Activated CD8-positive, alpha-beta memory T cell treated with anti-CD3 and anti-CD28 coated beads for 1 hour (primary cell): Measurements from ENCODE around the gene STMN1.
"Not testable (repeated sequence)": the region's sequence is repeated elsewhere in the genome, so short reads cannot be mapped to it uniquely, and the experiment has no call there.

Experiments used
- DNase-seq, 2 donors: peaks; one replicate each; pipeline ENCODE4 v3.0.0-alpha.2; 2020; ENCODE audit warnings: low read depth in 1 of 2; ENCODE audit errors: extremely low read depth in 1 of 2

Gene STMN1

GRCh38 chr1:25905680-25906643, at the start of gene STMN1:
TSS of gene STMN1 (minus strand) at chr1:25906419. CDS start at chr1:25904676, 1,743 bp downstream.
- DNase-seq: peak; percentile 52 to 84

GRCh38 chr1:25955553-25955952, 49.3 kb upstream of the STMN1 start:
- no peak for DNase-seq

GRCh38 chr1:25954282-25954938, 48.2 kb upstream of the STMN1 start:
- no peak for DNase-seq

- DNase-seq: no peak
Measured at GRCh38 chr1:25952841-25953401, 46.7 kb upstream of the STMN1 start.

DNA sequence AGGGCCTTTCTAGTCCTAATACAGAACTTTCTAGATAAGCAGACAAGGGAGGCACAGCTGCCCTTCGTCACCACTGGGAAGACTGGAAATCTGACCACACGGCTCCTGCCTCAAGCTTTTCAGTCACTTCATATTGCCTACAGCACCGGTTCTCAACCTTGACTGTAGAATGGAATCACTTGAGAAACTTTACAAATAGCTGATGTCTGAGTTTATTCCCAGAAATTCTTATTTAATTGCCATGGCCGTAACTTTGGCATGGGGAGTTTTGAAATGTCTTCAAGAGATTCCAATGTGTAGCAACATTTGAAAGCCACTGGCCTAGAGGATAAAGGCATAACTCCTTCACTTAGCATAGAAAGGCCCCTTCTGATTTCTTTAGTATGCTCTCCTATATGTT, 42.4 kb upstream of the STMN1 start:
- no peak for DNase-seq

DNA sequence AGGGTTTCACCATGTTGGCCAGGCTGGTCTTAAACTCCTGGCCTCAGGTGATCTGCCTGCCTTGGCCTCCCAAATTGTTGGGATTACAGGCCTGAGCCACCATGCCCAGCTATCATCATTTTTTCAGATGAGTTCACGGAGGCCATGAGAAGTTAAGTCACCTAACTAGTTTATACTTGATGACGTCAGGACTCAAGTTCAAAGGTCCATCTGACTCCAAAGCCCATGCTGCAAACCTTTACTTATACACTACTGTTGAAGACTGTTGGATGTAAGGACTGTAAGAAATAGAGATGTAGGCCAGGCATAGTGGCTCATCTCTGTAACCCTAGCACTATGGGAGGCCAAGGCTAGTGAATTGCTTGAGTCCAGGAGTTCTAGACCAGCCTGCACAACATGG, 40.8 kb upstream of the STMN1 start:
- no peak for DNase-seq

DNA sequence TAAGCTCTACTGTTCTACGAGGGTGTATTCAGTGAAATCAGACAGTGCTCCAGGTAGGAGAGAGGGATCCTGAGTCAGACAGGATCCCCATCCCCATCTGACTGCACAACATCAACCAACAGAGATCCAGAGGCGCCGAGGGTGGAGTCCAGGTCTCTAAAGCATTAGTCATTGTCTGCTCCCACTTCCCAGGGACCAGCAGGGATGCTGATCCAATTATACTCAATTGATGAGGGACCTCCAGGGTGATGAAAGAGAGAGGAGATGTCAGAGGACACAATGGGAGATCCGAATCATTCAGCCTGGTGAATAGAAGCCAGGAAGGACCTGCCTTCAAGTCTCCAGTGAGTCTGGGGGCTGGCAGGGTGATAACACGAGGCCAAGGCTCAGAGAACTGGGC, 39.5 kb upstream of the STMN1 start:
- DNase-seq: no peak

DNA sequence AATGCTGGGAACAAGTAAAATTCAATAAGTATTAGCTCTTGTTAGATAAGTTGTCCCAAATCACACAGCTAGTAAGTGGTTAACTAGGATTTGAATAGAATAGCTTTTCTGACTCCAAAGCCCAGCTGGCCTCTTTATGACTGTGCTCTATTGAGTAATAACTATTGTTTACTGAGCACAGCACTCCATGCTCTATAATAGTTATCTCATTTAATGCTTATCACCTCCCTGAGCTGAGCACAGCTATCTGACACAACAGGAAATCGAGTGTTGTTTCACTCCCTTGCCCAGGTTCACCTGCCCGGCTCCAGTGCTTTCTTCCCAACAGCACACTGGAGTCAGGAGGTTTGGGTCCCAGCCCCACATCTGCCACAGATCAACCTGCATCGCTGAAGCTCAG, 38.8 kb upstream of the STMN1 start:
- DNase-seq: no peak

- DNase-seq: not testable (repeated sequence)
Measured at GRCh38 chr1:25943511-25943910, 37.3 kb upstream of the STMN1 start.

DNA sequence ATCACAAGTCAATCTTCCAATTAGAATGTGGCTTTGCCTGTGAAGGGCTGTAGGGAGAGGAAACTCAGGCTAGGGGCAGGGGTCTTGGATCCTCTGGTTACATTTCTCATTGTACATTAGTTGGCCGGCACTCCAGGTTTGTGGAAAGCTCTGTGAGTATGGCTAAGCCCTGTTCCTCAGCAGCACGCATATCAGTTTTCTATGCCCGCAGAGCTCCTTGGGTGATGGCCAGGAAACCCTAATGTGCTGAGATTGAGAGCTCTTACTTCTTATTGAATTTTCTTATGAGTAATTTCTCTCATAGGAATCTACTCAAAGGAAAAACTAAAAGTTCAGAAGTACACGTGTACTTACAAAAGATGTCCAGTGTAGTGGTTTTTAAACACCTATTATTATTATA, 30.7 kb upstream of the STMN1 start:
- DNase-seq: no peak

GRCh38 chr1:25933479-25934365, 27.5 kb upstream of the STMN1 start:
- DNase-seq: no peak

DNA sequence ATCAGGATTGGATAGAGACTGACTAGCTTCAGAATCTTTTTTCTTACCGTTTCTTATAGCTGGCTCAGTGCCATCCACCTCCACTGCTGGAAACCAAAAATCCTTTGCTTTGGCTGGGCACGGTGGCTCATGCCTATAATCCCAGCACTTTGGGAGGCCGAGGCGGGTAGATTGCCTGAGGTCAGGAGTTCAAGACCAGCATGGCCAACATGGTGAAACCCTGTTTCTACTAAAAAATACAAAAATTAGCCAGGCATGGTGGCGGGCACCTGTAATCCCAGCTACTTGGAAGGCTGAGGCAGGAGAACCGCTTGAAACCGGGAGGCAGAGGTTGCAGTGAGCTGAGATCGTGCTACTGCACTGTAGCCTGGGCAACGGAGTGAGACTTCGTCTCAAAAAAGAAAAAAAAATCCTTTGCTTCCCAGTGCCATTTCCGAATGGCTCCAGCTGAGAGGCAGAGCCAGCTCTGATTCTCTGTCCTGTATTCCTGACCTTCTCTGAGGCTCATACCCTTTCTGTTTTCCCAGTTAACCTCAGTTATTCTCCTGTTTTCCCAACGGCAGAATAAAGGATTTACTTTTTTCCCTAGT, 26.7 kb upstream of the STMN1 start:
- DNase-seq: not testable (repeated sequence)

DNA sequence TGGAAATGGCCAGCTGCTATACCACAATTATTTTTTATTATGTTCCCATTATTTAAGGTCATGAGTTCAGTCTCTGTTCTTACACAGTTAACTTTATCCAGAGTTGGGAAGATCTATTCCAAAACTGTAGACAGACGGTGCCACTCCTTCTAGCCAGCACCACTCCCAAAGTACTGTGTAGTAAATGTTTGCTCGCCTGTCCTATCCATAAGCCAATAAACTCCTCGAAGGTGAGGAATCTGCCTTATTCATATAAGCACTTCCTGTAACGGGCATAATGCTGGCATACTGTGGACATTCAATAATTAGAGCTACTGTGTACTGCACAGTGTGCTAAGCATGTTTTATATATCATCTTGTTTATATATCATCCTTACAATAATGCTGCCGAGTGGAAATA, 26.1 kb upstream of the STMN1 start:
- no peak for DNase-seq

GRCh38 chr1:25929016-25929415, 22.8 kb upstream of the STMN1 start:
- DNase-seq: no peak

DNA sequence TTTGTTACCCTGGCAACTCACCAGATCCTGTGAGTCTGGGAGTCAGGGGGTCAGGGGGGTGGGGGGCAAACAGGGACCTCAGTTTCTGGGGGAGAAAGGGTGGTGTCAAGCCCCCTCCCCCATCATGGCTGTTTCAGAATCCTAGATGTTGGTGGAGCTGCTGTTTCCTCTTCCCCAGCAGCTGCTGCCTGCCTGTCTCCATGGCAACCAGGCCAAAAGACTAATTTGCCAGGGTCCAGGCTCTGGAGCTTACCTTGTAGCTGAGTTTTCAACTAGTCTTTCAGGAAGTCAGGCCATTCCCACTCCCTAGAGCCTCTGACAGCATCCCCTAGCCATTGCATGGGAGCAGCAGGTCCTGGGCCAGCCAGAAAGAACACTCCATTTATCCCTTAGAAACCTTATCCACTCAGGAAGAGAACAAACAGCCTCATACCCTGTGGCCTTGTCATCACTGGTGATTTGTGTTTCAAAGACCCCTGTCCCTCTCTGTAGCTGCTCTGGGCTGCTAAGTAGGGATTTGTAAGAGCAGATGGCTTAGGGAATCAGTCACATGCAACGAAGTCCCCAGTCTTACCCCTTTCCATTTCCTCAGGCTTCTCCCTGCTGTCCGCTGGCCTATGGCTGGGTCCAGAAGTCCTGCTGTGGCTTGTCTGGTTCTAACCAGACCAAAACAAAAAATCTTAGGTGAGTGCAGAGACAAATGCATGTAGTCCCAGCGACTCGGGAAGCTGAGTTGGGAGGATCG, 21.5 kb upstream of the STMN1 start:
- no peak for DNase-seq

DNA sequence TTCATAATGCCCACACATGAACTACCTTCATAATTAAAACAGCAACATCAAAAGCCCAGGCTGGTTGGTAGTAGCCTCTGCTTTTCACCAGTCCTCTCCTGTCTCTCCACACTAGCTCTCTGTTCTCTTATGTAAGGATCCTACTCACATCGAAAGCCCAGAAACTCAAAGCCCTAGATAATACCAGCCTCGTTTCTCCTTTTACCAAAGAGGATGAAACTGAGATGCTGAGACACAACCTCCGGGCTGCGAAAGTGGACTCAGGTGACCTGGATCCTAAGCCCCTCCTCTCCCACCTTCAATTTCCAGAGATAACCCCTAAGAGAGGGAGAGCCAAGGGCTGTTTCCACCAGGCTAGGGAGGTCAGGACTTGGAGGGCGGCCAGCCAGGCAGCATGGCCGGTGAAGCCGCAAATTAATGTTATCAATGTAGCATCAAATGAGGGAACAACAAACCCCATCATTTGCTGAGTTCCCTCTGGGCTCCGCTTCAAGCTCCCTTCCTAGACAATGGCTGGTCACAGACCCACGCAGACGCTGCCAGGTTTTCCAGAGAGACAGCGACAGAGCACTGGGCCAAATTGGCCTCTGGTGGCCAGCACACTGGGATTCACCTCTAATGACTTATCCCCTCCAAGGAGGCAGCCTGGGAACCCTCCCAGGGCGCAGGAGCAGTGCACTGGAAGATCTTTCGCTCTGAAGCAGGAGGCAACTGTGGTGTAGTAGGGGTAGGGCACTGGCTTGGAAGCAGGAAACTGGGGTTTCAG, 20.7 kb upstream of the STMN1 start:
- no peak for DNase-seq

DNA sequence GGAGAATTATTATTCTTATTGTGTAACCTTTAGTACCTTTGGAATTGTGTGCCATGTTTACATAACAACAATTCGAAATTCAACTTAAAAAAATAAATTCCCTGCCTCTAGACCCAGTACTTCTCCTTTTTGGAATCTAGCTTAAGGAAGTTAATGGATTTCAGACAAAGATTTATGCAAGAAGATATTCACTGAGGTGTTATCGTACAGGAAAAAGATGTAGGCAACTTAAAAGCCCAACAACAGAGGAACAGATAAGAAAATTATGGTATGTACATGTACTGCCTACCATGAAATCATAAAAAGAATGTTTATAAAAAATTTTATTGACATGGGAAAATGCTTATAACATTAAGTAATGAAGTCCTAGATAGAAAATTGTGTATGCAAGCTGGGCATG, 18.2 kb upstream of the STMN1 start:
- no peak for DNase-seq

- no peak for DNase-seq
Measured at GRCh38 chr1:25922971-25923552, 16.8 kb upstream of the STMN1 start.
